Large intestine (tissue), 3 donors: Measurements from ENCODE around the gene LRP2. TPM values are rescaled to one million over a fixed set of nuclear protein-coding genes. Genes with fewer than 3 reads are reported as not detected.

Source experiments
- DNase-seq, 2 donors: peaks; one replicate each; pipeline versions ENCODE4 v3.0.0 to v3.0.0-alpha.2; 2013
- H3K27ac ChIP-seq: one replicate; pipeline ENCODE4 v1.5.1; 2013; ENCODE audit warnings: low read length
- H3K27me3 ChIP-seq: 2 replicates; pipeline ENCODE4 v1.6.1; 2013; ENCODE audit warnings: low read length; ENCODE audit not compliant: control insufficient read depth, insufficient read depth
- H3K36me3 ChIP-seq: 2 replicates; pipeline ENCODE4 v1.6.1; 2013; ENCODE audit warnings: low read length; ENCODE audit not compliant: control insufficient read depth, insufficient read depth
- H3K4me1 ChIP-seq: one replicate; pipeline ENCODE4 v1.6.1; 2013; ENCODE audit warnings: low read length; ENCODE audit not compliant: control insufficient read depth, insufficient read depth
- H3K4me3 ChIP-seq: one replicate; pipeline ENCODE4 v1.5.1; 2013; ENCODE audit warnings: low read length
- H3K9me3 ChIP-seq: one replicate; pipeline ENCODE4 v1.6.1; 2013; ENCODE audit warnings: mild to moderate bottlenecking, low read depth, low read length, moderate library complexity; ENCODE audit not compliant: control insufficient read depth
- WGBS: methylation state at CpG from one replicate; pipeline ENCODE4 v1.1.5; 2013; ENCODE audit warnings: low lambda C conversion rate; ENCODE audit not compliant: insufficient coverage; 5-methylcytosine and 5-hydroxymethylcytosine counted together
- polyA plus RNA-seq: library from polyadenylated mRNA; unstranded; fragments of 120-200 nt; gene quantifications from one replicate; pipeline ENCODE4 v1.2.1, GENCODE V29; 2013

Gene LRP2
- polyA plus RNA-seq, 1 donor, result 4.4 TPM

DNA sequence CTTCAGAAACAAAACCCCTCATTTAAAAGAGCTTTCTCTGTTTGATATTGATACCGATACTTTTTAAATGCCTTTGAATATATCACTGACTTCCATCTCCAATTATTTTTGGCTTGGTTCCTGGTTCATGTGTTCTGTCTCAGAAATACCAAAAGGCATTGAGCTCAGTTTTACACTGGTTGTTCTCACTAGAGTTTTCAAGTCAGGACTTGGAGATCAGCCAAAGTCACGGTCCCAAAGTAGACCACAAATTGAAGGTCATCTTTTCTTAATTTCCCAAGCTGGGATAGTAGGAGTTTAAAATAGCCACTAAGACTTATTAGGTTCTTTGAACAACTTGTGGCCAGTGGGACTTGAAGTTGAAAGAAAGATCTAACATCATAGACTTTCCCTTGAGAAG is 268.8 kb downstream of the LRP2 start:
- no peak for DNase-seq
- Histone ChIP-seq H3K4me1 (no peaks in the 10 kb centered on the region), H3K27me3 (no peaks in the 10 kb centered on the region), H3K4me3 (no peak overlapping the region), H3K36me3 (no peaks in the 10 kb centered on the region), H3K9me3 (no peaks in the 10 kb centered on the region), H3K27ac (no peak overlapping the region)
- WGBS, result 85% methylated on average over 2 of the region's 2 CpGs

DNA sequence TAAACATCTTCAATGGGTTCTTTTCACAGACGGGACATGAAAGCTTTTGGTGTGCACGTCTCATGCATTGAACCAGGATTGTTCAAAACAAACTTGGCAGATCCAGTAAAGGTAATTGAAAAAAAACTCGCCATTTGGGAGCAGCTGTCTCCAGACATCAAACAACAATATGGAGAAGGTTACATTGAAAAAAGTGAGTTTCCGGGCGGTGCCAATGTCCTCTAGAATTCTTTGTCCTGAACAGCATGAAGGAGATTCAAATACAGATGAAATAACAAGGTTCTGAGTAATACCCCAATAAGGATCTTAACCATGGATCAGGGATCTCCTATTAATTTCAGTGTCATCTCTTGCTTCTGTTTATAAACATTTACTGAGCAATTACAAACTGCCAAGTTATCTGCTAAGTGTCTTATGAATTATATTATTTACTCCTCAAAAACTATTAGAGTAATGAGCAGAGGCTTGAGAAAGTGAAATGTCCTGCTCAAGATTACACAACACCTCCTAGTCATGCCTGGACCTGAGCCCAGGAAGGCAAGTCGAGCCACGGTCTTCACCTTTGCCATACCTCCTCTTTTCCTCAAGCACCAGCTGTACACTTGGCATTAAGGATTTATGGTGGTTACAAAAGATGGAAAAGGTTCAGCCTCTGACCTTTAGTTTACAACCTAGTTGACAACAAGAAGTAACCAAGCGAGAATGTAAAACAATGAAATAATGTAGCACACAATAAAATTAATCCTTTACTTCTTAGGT is 270.4 kb downstream of the LRP2 start:
- H3K27me3 ChIP-seq, result no peaks in the 10 kb centered on the region
- DNase-seq, result peak in 1 of 2 donors; percentile 33
- WGBS, result 94% methylated on average over 3 of the region's 8 CpGs
- H3K36me3 ChIP-seq, result no peaks in the 10 kb centered on the region
- H3K27ac ChIP-seq, result no peak overlapping the region
- H3K4me1 ChIP-seq, result no peaks in the 10 kb centered on the region
- H3K9me3 ChIP-seq, result no peaks in the 10 kb centered on the region
- H3K4me3 ChIP-seq, result no peak overlapping the region

DNA sequence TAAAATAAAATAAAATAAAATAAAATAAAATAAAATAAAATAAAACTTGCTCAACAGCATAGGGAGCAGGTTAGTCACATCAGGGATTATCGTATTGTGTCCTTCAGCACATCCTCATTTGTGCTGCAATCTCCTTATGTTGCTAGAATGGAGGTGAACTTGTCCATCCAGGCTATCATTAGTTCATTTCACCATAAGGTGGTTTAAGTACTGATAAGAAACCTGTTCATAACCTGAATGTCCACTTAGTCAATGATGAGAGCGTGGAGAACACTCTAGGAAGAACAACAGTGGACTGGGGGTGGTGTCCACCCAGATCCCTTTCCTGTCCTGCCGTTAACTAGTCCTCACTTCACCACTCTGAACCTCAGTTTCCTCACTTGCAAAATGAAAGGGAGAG is 271.1 kb downstream of the LRP2 start:
- no peak for DNase-seq
- Histone ChIP-seq H3K36me3 (no peaks in the 10 kb centered on the region), H3K4me1 (no peaks in the 10 kb centered on the region), H3K4me3 (no peak overlapping the region), H3K9me3 (no peaks in the 10 kb centered on the region), H3K27ac (no peak overlapping the region), H3K27me3 (no peaks in the 10 kb centered on the region)
- 100% methylated on average over 1 of the region's 3 CpGs for WGBS

DNA sequence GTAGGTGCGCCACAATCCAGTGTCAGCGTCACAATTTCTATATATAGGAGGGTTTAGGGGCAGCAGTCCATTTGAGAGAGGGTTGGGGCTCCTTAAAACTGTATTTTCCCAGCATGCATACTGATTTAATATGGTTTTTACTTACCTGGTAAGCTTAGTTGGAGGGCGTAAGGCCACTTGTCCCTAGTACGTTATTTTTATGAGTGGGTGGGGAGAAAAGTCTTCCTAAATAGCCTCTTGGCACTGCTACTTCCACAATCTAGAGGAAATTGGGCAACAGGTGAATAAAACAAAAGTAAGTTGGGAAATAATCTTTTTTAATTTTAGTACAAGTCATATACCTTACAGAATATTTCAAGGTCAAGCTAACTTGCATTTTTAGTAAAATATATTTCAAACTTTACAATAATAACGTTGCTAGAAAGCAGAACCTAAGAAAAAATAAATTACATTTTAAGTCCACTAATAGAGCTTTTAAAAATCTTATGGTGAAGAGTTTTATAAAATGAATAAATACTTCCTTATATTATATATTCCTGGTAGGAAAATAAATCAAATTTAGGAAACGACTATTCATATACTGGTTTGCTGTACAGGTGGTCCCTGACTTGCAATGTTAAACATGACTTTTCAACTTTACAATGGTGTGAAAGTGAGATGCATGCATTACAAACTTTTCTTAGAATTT is 272.1 kb downstream of the LRP2 start:
- H3K4me1 ChIP-seq, result no peaks in the 10 kb centered on the region
- DNase-seq, result no peak
- 75% methylated on average over 1 of the region's 6 CpGs for WGBS
- no peaks in the 10 kb centered on the region for H3K27me3 ChIP-seq
- H3K36me3 ChIP-seq, result no peaks in the 10 kb centered on the region
- no peaks in the 10 kb centered on the region for H3K9me3 ChIP-seq
- H3K4me3 ChIP-seq, result no peak overlapping the region
- H3K27ac ChIP-seq, result no peak overlapping the region

DNA sequence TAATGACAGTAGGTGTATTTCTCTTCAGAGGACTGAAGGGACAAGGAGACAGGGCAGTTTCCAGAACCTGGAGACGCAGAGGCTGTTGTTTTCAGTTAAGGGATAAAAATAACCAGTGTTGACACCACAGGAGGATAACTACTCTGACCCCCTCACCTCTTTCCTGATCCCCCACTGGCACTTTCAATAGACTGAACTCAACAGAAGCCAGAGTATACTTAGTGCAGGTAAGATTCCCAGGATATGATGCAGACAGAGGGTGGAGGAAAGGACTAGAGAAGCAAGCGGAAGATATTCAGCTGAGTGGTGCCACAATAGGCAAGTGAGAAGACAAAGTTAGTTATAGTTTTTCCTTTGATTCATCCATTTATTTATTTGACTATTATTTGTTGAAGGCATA is 273.2 kb downstream of the LRP2 start:
- DNase-seq, result no peak
- no peaks in the 10 kb centered on the region for H3K36me3 ChIP-seq
- no peaks in the 10 kb centered on the region for H3K4me1 ChIP-seq
- WGBS, result 100% methylated on average over 1 of the region's 2 CpGs
- no peak overlapping the region for H3K4me3 ChIP-seq
- H3K27ac ChIP-seq, result no peak overlapping the region
- no peaks in the 10 kb centered on the region for H3K9me3 ChIP-seq
- no peaks in the 10 kb centered on the region for H3K27me3 ChIP-seq

DNA sequence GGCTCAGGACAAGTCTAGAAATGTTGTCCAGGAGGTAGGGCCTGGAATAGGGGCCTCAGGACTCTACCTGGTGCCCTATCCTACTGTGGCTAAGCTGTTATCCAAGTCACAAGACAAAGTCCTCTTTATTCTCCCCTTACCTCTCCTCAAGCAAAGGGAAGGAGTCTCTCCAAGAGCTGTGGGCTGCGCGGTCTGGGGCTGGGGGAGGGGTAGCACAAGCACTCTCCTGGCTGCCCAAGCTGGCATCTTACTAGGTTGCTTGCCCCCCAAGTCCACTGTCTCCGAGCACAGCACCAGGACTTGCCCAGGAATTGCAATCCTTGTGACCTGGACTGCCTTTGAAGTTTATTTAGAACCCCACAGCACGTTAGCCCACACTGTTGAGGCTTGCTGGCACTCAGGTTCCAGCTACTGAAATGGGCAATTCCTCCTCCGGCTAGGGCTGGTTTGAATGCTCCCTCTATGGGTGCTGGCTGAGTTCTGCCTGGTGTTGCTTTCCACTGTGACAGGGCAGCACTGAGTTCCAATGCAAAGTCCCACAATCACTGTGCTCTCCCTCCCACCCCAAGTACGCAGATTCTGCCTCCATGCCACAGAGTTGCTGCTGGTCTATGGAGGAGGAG is 274.5 kb downstream of the LRP2 start:
- no peaks in the 10 kb centered on the region for H3K27me3 ChIP-seq
- no peaks in the 10 kb centered on the region for H3K9me3 ChIP-seq
- H3K36me3 ChIP-seq, result no peaks in the 10 kb centered on the region
- no peak overlapping the region for H3K4me3 ChIP-seq
- no peak overlapping the region for H3K27ac ChIP-seq
- H3K4me1 ChIP-seq, result no peaks in the 10 kb centered on the region
- no CpG with 5 or more reads among the region's 6 CpGs for WGBS
- no peak for DNase-seq

DNA sequence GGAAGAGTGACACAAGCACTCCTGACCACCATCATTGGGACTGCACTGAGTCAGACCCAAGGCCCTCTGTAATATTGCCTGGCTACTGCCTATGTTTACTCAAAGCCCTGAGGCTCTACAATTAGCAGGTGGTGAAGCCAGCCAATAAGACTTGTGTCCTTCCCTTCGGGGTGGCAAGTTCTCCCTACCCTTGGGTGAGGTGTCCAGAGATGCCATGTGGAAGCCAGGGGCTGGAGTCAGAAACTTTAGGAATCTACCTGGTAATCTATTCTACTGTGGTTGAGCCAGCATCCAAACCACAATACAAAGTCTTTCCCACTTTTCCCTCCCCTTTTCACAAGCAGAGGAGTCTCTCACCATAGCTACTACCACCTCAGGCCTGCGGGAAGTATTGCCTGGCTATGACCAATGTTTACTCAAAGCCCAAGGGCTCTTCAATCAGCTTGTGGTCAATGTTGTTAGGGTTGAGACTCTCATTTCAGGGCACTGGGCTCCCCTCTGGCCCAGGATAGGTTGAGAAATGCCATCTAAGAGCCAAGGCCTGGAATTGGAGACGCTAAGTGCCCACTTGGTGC is 275.4 kb downstream of the LRP2 start:
- no peaks in the 10 kb centered on the region for H3K9me3 ChIP-seq
- no CpG with 5 or more reads among the region's 3 CpGs for WGBS
- no peaks in the 10 kb centered on the region for H3K4me1 ChIP-seq
- H3K27ac ChIP-seq, result no peak overlapping the region
- H3K27me3 ChIP-seq, result no peaks in the 10 kb centered on the region
- no peaks in the 10 kb centered on the region for H3K36me3 ChIP-seq
- DNase-seq, result no peak
- no peak overlapping the region for H3K4me3 ChIP-seq

DNA sequence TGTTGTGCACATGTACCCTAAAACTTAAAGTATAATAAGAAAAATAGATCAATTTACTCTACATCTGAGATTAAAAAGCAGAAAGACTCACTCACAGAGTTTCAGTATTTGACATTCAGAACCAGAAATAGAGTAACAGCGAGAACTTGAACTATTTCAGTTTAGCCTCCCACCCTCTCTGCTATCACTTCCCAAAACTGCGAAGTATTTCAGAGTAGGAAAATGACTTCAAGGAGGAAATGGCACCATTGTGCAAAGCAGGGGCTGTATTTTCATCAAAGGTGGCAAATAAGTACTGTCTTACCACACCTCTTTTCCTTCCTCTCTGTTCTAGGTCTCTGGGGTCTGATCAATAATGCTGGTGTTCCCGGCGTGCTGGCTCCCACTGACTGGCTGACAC is 279.3 kb downstream of the LRP2 start:
- Histone ChIP-seq H3K4me1 (no peaks in the 10 kb centered on the region), H3K4me3 (no peak overlapping the region), H3K27me3 (no peaks in the 10 kb centered on the region), H3K9me3 (no peaks in the 10 kb centered on the region), H3K27ac (no peak overlapping the region), H3K36me3 (no peaks in the 10 kb centered on the region)
- WGBS, result no CpG with 5 or more reads among the region's 4 CpGs
- no peak for DNase-seq

DNA sequence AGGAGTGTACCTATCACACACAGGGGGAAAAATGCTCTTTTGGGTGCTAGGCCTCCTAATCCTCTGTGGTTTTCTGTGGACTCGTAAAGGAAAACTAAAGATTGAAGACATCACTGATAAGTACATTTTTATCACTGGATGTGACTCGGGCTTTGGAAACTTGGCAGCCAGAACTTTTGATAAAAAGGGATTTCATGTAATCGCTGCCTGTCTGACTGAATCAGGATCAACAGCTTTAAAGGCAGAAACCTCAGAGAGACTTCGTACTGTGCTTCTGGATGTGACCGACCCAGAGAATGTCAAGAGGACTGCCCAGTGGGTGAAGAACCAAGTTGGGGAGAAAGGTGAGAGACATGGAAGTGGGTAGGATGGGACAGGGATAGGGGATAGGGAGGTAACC is 280.8 kb downstream of the LRP2 start:
- no peaks in the 10 kb centered on the region for H3K27me3 ChIP-seq
- H3K9me3 ChIP-seq, result no peaks in the 10 kb centered on the region
- H3K4me1 ChIP-seq, result no peaks in the 10 kb centered on the region
- H3K36me3 ChIP-seq, result no peaks in the 10 kb centered on the region
- 100% methylated on average over 3 of the region's 5 CpGs for WGBS
- H3K4me3 ChIP-seq, result no peak overlapping the region
- H3K27ac ChIP-seq, result no peak overlapping the region
- no peak for DNase-seq

DNA sequence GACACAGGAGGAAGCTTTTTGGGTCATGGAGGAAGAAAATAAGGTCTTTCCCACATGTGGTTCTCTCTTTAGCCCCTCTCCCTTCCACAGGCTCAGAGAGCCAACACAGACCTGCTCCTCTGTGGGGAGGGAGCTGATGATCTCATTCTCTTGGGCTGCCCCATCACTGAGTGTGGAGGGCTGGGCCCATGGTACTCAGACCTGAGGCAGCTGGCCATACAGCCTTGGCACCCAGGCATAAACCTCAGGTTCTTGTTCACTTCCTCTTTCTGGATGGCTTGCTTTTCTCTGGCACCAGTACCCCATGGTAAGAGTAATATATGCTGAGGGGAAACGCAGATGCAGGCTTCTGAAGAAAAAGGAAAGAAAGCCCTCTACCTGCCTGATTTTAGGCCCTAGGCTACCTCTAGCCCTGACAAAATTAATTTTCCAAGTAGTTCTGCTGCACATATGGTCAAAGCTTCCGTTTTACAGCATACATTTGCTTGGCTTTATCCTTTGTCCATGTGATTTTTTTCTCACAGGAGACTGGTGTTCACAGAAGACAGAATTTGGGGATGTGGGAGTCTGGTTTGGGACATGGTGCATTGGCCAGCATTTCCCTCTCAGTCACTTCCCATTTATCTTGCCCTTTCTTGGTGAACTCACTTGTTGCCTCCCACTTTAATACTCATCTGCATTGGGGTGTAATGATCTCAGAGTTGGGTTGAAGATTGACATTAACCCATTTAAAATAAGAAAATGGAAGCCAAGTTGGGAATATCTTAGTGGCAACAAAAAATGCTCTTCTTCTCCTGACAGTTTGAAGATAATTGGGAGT is 281.9 kb downstream of the LRP2 start:
- Histone ChIP-seq H3K4me1 (no peaks in the 10 kb centered on the region), H3K27me3 (no peaks in the 10 kb centered on the region), H3K9me3 (no peaks in the 10 kb centered on the region), H3K36me3 (no peaks in the 10 kb centered on the region), H3K27ac (no peak overlapping the region), H3K4me3 (no peak overlapping the region)
- WGBS, result 100% methylated on average over 1 of the region's 2 CpGs
- no peak for DNase-seq
